Adrenal gland (tissue), 12 donors: Measurements from ENCODE around the gene GALNTL6. TPM values are rescaled to one million over a fixed set of nuclear protein-coding genes. Genes with fewer than 3 reads are reported as not detected.

Experiments
- DNase-seq, 7 donors: peaks; one replicate each; pipeline ENCODE4 v3.0.0-alpha.2; 2019 to 2020
- H3K27ac ChIP-seq, 5 donors: fragments of 200-600 bp; sonication (generic) in 4 of 5; 1 replicate in 3 of 5; 2 replicates in 2 of 5; pipeline versions ENCODE4 v1.5.1 to v1.8.0; 2016 to 2020; ENCODE audit warnings: mild to moderate bottlenecking in 1 of 5
- H3K27me3 ChIP-seq: fragments of 200-600 bp; 2 replicates; pipeline ENCODE4 v1.8.0; 2021
- H3K36me3 ChIP-seq, 2 donors: fragments of 200-600 bp; replicated peaks in 1 of 2; 1 replicate in 1 of 2; 2 replicates in 1 of 2; pipeline versions ENCODE4 v1.5.1 to v1.8.0; 2018 to 2022
- H3K4me1 ChIP-seq, 2 donors: fragments of 200-600 bp; replicated peaks in 1 of 2; 1 replicate in 1 of 2; 2 replicates in 1 of 2; pipeline versions ENCODE4 v1.5.1 to v1.8.0; 2018 to 2021
- H3K4me3 ChIP-seq, 4 donors: fragments of 200-600 bp; sonication (generic) in 3 of 4; one replicate each; pipeline ENCODE4 v1.5.1; 2016 to 2018
- H3K9me3 ChIP-seq, 3 donors: fragments of 200-600 bp; sonication (generic) in 1 of 3; replicated peaks in 1 of 3; 1 replicate in 2 of 3; 2 replicates in 1 of 3; pipeline versions ENCODE4 v1.5.1 to v1.8.0; 2016 to 2021
- POLR2A ChIP-seq, 2 donors: fragments of 450-650 bp; IDR thresholded peaks; one replicate each; pipeline ENCODE4 v1.6.1; 2017; ENCODE audit warnings: antibody characterized with exemption in 2 of 2, mild to moderate bottlenecking in 2 of 2, moderate library complexity in 1 of 2
- WGBS, 4 donors: extraction: QIAGEN DNeasy Blood & Tissue Kit in 2 of 4; methylation state at CpG; one replicate each; pipeline versions ENCODE4 v1.1.5 to v1.1.7; 2013 to 2017; 5-methylcytosine and 5-hydroxymethylcytosine counted together
- intact Hi-C, 2 donors: fragments of 100-400 bp; cut with DNase I; formaldehyde crosslinking; loops; one replicate each; pipeline versions ENCODE4 v1.14.1 to v1.15.0; 2022 to 2023
- polyA plus RNA-seq, 3 donors: library from polyadenylated mRNA; stranded (reverse); fragments of 200-250 nt in 2 of 3; fragments of 350-450 nt in 1 of 3; fragmentation: Illumina TruSeq in 1 of 3; extraction: RNeasy Lipid Tissue Mini Kit (QIAGEN cat#74804) in 1 of 3; gene quantifications; one replicate each; pipeline ENCODE4 v1.2.3, GENCODE V29; 2013 to 2014
- total RNA-seq, 9 donors: library from RNA; depleted of rRNA in 4 of 9; stranded (reverse); fragments of >200 nt in 4 of 9; fragments of 120-200 nt in 1 of 9; fragmentation: NEBNext Ultra II Directional in 1 of 9; extraction: Animal tissue kit (Norgen Biotek cat#: 25700) in 1 of 9; gene quantifications; one replicate each; pipeline versions ENCODE4 v1.1.0 to v1.2.4, GENCODE V29; 2013 to 2023
- TF ChIP-seq, protein P1 (sequence below), 6 experiments: fragments of 450-650 bp in 4 of 6; fragments of 200-600 bp in 2 of 6; sonication (generic) in 1 of 6; IDR thresholded peaks; 1 replicate in 5 of 6; 2 replicates in 1 of 6; pipeline versions ENCODE4 v1.5.1 to v1.8.0; 2016 to 2021; ENCODE audit warnings: antibody characterized with exemption in 6 of 6, mild to moderate bottlenecking in 2 of 6, moderate library complexity in 1 of 6
- donor health status: healthy with polysubstance abuse.
- donor health status: Bipolar disorder and iron deficiency.
- donor health status: DM: yes; HTN: yes; CAD: no.
- donor health status: DM: no; HTN: no; CAD: no.
- donor health status: DM: no; HTN: no; CAD: no.
- donor health status: DM: yes; HTN: yes; CAD: no.

GALNTL6 gene
- total and polyA plus RNA-seq, 12 donors: 0.10 to 0.96 (median 0.42) TPM; not detected in 1

DNA sequence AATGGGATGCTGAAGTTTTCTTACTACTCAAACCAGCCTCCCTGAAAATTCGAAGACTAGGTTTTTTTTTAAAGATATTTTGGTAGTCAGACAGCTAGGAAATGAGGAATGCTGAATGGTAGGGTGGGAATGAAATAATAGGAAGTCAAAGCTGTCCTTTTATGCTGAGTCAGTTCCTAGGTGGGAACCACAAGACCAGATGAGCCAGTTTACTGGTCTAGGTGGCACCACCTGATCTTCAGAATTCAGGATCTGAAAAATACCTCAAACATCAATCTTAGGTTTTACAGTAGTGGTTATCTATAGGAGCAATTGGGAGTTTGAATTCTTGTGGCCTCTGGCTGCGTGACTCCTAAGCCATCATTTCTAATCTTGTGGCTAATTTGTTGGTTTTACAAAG is 1172.3 kb downstream of the GALNTL6 start:
- Histone ChIP-seq H3K4me3 (no peak overlapping the region), H3K4me1 (no peaks in the 10 kb centered on the region), H3K9me3 (no peaks in the 10 kb centered on the region), H3K27me3 (no peaks in the 10 kb centered on the region), H3K36me3 (no peaks in the 10 kb centered on the region), H3K27ac (no peak overlapping the region)
- 64 to 85% (median 73%) methylated on average over 2 of the region's 2 CpGs for WGBS, 4 donors
- TF ChIP-seq, protein P1, sequence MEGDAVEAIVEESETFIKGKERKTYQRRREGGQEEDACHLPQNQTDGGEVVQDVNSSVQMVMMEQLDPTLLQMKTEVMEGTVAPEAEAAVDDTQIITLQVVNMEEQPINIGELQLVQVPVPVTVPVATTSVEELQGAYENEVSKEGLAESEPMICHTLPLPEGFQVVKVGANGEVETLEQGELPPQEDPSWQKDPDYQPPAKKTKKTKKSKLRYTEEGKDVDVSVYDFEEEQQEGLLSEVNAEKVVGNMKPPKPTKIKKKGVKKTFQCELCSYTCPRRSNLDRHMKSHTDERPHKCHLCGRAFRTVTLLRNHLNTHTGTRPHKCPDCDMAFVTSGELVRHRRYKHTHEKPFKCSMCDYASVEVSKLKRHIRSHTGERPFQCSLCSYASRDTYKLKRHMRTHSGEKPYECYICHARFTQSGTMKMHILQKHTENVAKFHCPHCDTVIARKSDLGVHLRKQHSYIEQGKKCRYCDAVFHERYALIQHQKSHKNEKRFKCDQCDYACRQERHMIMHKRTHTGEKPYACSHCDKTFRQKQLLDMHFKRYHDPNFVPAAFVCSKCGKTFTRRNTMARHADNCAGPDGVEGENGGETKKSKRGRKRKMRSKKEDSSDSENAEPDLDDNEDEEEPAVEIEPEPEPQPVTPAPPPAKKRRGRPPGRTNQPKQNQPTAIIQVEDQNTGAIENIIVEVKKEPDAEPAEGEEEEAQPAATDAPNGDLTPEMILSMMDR (IDR thresholded peaks at IDR 0.05): no peak
- TF ChIP-seq POLR2A (IDR thresholded peaks at IDR 0.05): no peak
- intact Hi-C loops: no loop called here
- no peak for DNase-seq

DNA sequence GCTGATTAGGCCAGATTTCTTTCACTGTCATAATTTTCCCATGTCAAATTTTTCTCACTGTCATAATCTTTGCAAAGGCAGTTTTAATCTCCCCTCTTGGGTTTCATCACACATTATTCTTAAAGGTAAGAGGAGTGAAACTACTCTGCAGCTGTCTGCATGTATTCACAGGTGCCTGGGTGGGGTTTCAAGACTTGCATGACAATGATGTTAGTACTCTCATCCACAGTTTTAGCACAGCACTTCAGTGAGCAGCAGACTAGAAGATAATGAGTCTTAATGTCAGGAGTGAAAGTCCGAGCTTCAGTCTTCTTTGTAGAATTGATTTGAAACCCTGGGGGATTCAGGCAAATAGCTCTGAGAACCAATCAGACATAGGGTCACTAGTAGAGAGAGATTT is 1172.9 kb downstream of the GALNTL6 start:
- no peak for DNase-seq
- Histone ChIP-seq H3K27me3 (no peaks in the 10 kb centered on the region), H3K36me3 (no peaks in the 10 kb centered on the region), H3K9me3 (no peaks in the 10 kb centered on the region), H3K4me3 (no peak overlapping the region), H3K27ac (no peak overlapping the region), H3K4me1 (no peaks in the 10 kb centered on the region)
- intact Hi-C loops: no loop called here
- no peak for TF ChIP-seq POLR2A (IDR thresholded peaks at IDR 0.05)
- TF ChIP-seq, protein P1 (IDR thresholded peaks at IDR 0.05): no peak
- 84 to 95% (median 92%) methylated on average over 1 of the region's 1 CpG for WGBS, 4 donors

DNA sequence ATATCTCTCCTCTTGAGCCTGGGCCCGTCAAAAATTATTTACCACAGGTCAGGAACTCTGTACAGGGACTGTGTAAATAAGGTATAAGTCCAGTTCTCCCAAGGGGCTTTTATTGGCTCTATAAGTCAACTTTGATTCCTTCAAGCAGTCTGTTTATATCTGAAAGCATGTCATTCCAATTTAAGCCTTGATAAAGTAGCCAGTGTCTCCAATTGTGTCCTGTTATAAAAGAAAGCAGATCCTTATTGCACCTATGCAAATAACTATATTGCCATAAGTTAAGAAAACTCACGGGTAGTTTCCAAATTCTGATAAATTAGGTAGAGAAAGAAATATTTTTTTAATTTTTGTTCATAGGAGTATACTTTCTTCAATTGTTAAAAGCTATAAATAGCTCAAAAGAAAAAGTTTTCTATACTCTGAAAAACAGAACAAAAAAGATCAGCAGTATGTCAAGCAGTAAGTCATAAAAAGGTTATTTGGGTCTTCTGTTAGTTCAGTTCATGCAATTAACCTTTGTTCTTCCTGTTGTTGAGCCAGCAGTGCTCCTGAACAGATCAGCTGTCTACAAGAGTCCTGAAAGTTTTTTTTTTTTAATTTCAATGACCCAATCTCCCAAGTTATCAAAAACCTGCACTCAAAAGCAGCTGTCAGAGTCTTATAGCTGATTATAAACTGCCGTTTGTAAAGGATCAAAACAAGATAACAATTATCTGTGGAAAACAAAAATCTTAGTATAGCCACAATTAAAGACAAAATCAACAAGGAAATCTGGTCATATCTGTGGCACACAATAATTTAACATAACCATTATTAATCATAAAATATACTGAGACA is 1177.0 kb downstream of the GALNTL6 start:
- Histone ChIP-seq H3K9me3 (no peaks in the 10 kb centered on the region), H3K4me3 (no peak overlapping the region), H3K36me3 (no peaks in the 10 kb centered on the region), H3K27ac (no peak overlapping the region), H3K27me3 (no peaks in the 10 kb centered on the region), H3K4me1 (no peaks in the 10 kb centered on the region)
- 57 to 66% (median 58%) methylated on average over 3 of the region's 3 CpGs for WGBS, 4 donors
- intact Hi-C loops: no loop called here
- TF ChIP-seq, protein P1 (IDR thresholded peaks at IDR 0.05): no peak
- no peak for TF ChIP-seq POLR2A (IDR thresholded peaks at IDR 0.05)
- no peak for DNase-seq

DNA sequence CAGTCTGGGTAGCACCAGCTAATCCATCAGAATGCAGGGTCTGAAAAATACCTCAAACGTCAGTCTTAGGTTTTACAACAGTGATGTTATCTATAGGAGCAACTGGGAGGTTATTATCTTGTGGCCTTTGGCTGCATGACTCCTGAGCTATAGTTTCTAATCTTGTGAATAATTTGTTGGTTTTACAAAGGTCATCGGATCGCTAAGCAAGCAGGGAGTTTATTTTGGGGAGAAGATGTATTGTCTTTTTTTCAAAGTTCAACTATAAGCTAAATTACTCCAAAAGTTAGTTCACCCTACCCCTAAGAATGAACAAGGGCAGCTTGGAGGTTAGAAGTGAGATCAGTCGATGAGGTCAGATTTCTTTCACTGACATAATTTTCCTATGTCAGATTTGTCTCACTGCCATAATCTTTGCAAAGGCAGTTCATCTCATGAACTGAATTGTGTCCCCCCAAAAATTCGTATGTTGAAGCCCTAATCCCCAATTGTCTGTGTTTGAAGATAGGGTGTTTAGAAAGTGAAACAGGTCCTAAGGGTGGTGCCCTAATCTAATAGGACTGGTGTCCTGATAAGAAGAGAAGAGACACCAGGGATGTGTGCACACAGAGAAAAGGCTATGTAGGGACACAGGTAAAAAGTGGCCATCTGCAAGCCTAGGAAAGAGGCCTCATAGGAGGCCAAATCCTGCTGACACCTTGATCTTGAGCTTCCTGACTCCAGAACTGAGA is 1179.6 kb downstream of the GALNTL6 start:
- no peaks in the 10 kb centered on the region for H3K36me3 ChIP-seq
- intact Hi-C loops: no loop called here

More for the DNA sequence above, 1179.6 kb downstream of the GALNTL6 start:
- WGBS, 4 donors: 64 to 73% (median 66%) methylated on average over 5 of the region's 5 CpGs
- Histone ChIP-seq H3K4me3 (no peak overlapping the region), H3K27ac (no peak overlapping the region), H3K9me3 (no peaks in the 10 kb centered on the region), H3K27me3 (no peaks in the 10 kb centered on the region), H3K4me1 (no peaks in the 10 kb centered on the region)
- DNase-seq: no peak
- no peak for TF ChIP-seq POLR2A (IDR thresholded peaks at IDR 0.05)
- TF ChIP-seq, protein P1 (IDR thresholded peaks at IDR 0.05): no peak
